IMR-90 (cell line): ENCODE data around the gene FUCA2.

Experiments used
- BHLHE40 ChIP-seq: fragments of 150-350 bp; IDR thresholded peaks from 2 replicates; pipeline ENCODE4 v1.6.1; 2016; ENCODE audit warnings: mild to moderate bottlenecking, low read depth, low read length
- CTCF ChIP-seq: conservative IDR thresholded peaks from 2 replicates; pipeline ENCODE4 v1.5.1; 2012; ENCODE audit warnings: mild to moderate bottlenecking, low read depth, low read length, improper control_type of control experiment
- RCOR1 ChIP-seq: IDR thresholded peaks from 2 replicates; pipeline ENCODE4 v1.6.1; 2012; ENCODE audit warnings: mild to moderate bottlenecking, low read length, improper control_type of control experiment; ENCODE audit not compliant: insufficient replicate concordance

GRCh38 chr6:143539106-143539505 is 27.6 kb upstream of the FUCA2 start:
- TF ChIP-seq RCOR1 = no peak
- TF ChIP-seq CTCF = no peak
- no peak for TF ChIP-seq BHLHE40
